ENCODE measurements around the gene VLDLR. TPM values are rescaled to one million over a fixed set of nuclear protein-coding genes. Genes with fewer than 3 reads are reported as not detected.
"Not testable (repeated sequence)": the region's sequence is repeated elsewhere in the genome, so short reads cannot be mapped to it uniquely, and the experiment has no call there.

VLDLR gene
- total RNA-seq, 2 experiments from 2014 or later, result 0.06 to 0.15 TPM

GRCh38 chr9:2700398-2700797 lies 78.8 kb downstream of the VLDLR start:
- intact Hi-C loops (cut with micrococcal nuclease; ENCODE audit: unreplicated experiment), result no loop called here
- CTCF ChIA-PET (ENCODE audit: unreplicated experiment), result no interaction called here
- Histone ChIP-seq H3K27ac (ENCODE audit: low read depth, low read length, poor library complexity, severe bottlenecking) (no peak overlapping the region), H3K4me2 (ENCODE audit: low read length) (no peak overlapping the region), H2AFZ (ENCODE audit: low read length) (no peak overlapping the region), H3K9me2 (ENCODE audit: insufficient read depth, low read length) (no peaks in the 10 kb centered on the region), H3K4me1 (ENCODE audit: insufficient read depth, low read length, poor library complexity, severe bottlenecking) (no peaks in the 10 kb centered on the region), H3K36me3 (ENCODE audit: insufficient read depth, low read length) (no peaks in the 10 kb centered on the region), H3K9me3 (ENCODE audit: low read length) (no peaks in the 10 kb centered on the region), H4K20me1 (ENCODE audit: insufficient read depth, low read length) (no peaks in the 10 kb centered on the region), H3K4me3 (ENCODE audit: low read depth, low read length, poor library complexity, severe bottlenecking) (no peak overlapping the region), H3K79me2 (ENCODE audit: insufficient read depth, low read depth, low read length) (no peaks in the 10 kb centered on the region)
- no TSS peak for BruUV-seq (replicated peaks)
- no peak for DNase-seq (ENCODE audit: low spot score)
- POLR2A ChIA-PET, result interaction anchor here (1.0 to 2.6 kb wide), 2 partner anchors 9 to 11 kb away, joined by 4 to 12 read pairs; no protein-coding TSS in a partner anchor
- TF ChIP-seq CTCF (conservative IDR thresholded peaks at IDR 0.05; ENCODE audit: low read length), result no peak
- TF ChIP-seq EZH2phosphoT487 (IDR thresholded peaks at IDR 0.05; ENCODE audit: borderline replicate concordance, low read depth, low read length), result no peak

- Histone ChIP-seq H3K9me3 (ENCODE audit: low read length) (no peaks in the 10 kb centered on the region), H3K27ac (ENCODE audit: low read depth, low read length, poor library complexity, severe bottlenecking) (no peak overlapping the region), H4K20me1 (ENCODE audit: insufficient read depth, low read length) (no peaks in the 10 kb centered on the region), H3K4me3 (ENCODE audit: low read depth, low read length, poor library complexity, severe bottlenecking) (no peak overlapping the region), H3K4me1 (ENCODE audit: insufficient read depth, low read length, poor library complexity, severe bottlenecking) (no peaks in the 10 kb centered on the region), H3K79me2 (ENCODE audit: insufficient read depth, low read depth, low read length) (no peaks in the 10 kb centered on the region), H3K36me3 (ENCODE audit: insufficient read depth, low read length) (no peaks in the 10 kb centered on the region), H3K9me2 (ENCODE audit: insufficient read depth, low read length) (no peaks in the 10 kb centered on the region), H2AFZ (ENCODE audit: low read length) (no peak overlapping the region), H3K4me2 (ENCODE audit: low read length) (no peak overlapping the region)
- intact Hi-C loops (cut with micrococcal nuclease; ENCODE audit: unreplicated experiment), result no loop called here
- DNase-seq (ENCODE audit: low spot score), result no peak
- TSS peak; percentile 13 for BruUV-seq (replicated peaks)
- ChIA-PET POLR2A (interaction anchor here (1.0 kb wide), 1 partner anchor 10 kb away, joined by 4 read pairs; no protein-coding TSS in a partner anchor), CTCF (ENCODE audit: unreplicated experiment) (interaction anchor here (0.5 kb wide), 1 partner anchor 18 kb away, joined by 8 read pairs; no protein-coding TSS in a partner anchor)
- no peak for TF ChIP-seq EZH2phosphoT487 (IDR thresholded peaks at IDR 0.05; ENCODE audit: borderline replicate concordance, low read depth, low read length)
- TF ChIP-seq CTCF (conservative IDR thresholded peaks at IDR 0.05; ENCODE audit: low read length), result no peak
These were observed 79.4 kb downstream of the VLDLR start for GRCh38 chr9:2700909-2701550.

- H3K4me2 ChIP-seq (ENCODE audit: low read length), result no peak overlapping the region
- intact Hi-C loops (cut with micrococcal nuclease; ENCODE audit: unreplicated experiment), result no loop called here
- no TSS peak for BruUV-seq (replicated peaks)
- DNase-seq (ENCODE audit: low spot score), result no peak
- ChIA-PET CTCF (ENCODE audit: unreplicated experiment) (no interaction called here), POLR2A (interaction anchor here (0.6 to 0.7 kb wide), 3 partner anchors 146 to 957 kb away, joined by 3 to 4 read pairs (median 3); no protein-coding TSS in a partner anchor)
- no peaks in the 10 kb centered on the region for H3K9me3 ChIP-seq (ENCODE audit: low read length)
- no peaks in the 10 kb centered on the region for H3K36me3 ChIP-seq (ENCODE audit: insufficient read depth, low read length)
- H3K4me1 ChIP-seq (ENCODE audit: insufficient read depth, low read length, poor library complexity, severe bottlenecking), result peaks cover under 1% of the 10 kb centered on the region
- no peak overlapping the region for H3K4me3 ChIP-seq (ENCODE audit: low read depth, low read length, poor library complexity, severe bottlenecking)
- H3K9me2 ChIP-seq (ENCODE audit: insufficient read depth, low read length), result no peaks in the 10 kb centered on the region
- no peak overlapping the region for H3K27ac ChIP-seq (ENCODE audit: low read depth, low read length, poor library complexity, severe bottlenecking)
- H2AFZ ChIP-seq (ENCODE audit: low read length), result no peak overlapping the region
- H4K20me1 ChIP-seq (ENCODE audit: insufficient read depth, low read length), result no peaks in the 10 kb centered on the region
- H3K79me2 ChIP-seq (ENCODE audit: insufficient read depth, low read depth, low read length), result no peaks in the 10 kb centered on the region
- TF ChIP-seq CTCF (conservative IDR thresholded peaks at IDR 0.05; ENCODE audit: low read length) (no peak), EZH2phosphoT487 (IDR thresholded peaks at IDR 0.05; ENCODE audit: borderline replicate concordance, low read depth, low read length) (no peak)
These were observed 82.9 kb downstream of the VLDLR start for GRCh38 chr9:2704504-2704903.

- BruUV-seq (replicated peaks); DNase-seq (ENCODE audit: low spot score); intact Hi-C loops (cut with micrococcal nuclease; ENCODE audit: unreplicated experiment); POLR2A ChIA-PET; H3K36me3 ChIP-seq (ENCODE audit: insufficient read depth, low read length); CTCF ChIA-PET (ENCODE audit: unreplicated experiment); H3K79me2 ChIP-seq (ENCODE audit: insufficient read depth, low read depth, low read length); H3K27ac ChIP-seq (ENCODE audit: low read depth, low read length, poor library complexity, severe bottlenecking); H3K4me3 ChIP-seq (ENCODE audit: low read depth, low read length, poor library complexity, severe bottlenecking); H2AFZ ChIP-seq (ENCODE audit: low read length); H3K9me2 ChIP-seq (ENCODE audit: insufficient read depth, low read length); H3K4me2 ChIP-seq (ENCODE audit: low read length); H3K4me1 ChIP-seq (ENCODE audit: insufficient read depth, low read length, poor library complexity, severe bottlenecking); H3K9me3 ChIP-seq (ENCODE audit: low read length); H4K20me1 ChIP-seq (ENCODE audit: insufficient read depth, low read length): not testable (repeated sequence)
These were observed 85.7 kb downstream of the VLDLR start for GRCh38 chr9:2707256-2707655.

All from OCI-LY7 (cell line).